CD4-positive, alpha-beta T cell treated with Interleukin-6 at 100 ng/mL for 8 hours (primary cell): ENCODE results near the gene ZNRF1.
"Not testable (repeated sequence)": the region's sequence is repeated elsewhere in the genome, so short reads cannot be mapped to it uniquely, and the experiment has no call there.

Experiments used
- DNase-seq: peaks from one replicate; pipeline ENCODE4 v3.0.0-alpha.2; 2020; ENCODE audit warnings: mixed read lengths, low spot score

Gene ZNRF1

GRCh38 chr16:75079346-75079926 is 80.6 kb downstream of the ZNRF1 start:
- DNase-seq, result no peak

DNA sequence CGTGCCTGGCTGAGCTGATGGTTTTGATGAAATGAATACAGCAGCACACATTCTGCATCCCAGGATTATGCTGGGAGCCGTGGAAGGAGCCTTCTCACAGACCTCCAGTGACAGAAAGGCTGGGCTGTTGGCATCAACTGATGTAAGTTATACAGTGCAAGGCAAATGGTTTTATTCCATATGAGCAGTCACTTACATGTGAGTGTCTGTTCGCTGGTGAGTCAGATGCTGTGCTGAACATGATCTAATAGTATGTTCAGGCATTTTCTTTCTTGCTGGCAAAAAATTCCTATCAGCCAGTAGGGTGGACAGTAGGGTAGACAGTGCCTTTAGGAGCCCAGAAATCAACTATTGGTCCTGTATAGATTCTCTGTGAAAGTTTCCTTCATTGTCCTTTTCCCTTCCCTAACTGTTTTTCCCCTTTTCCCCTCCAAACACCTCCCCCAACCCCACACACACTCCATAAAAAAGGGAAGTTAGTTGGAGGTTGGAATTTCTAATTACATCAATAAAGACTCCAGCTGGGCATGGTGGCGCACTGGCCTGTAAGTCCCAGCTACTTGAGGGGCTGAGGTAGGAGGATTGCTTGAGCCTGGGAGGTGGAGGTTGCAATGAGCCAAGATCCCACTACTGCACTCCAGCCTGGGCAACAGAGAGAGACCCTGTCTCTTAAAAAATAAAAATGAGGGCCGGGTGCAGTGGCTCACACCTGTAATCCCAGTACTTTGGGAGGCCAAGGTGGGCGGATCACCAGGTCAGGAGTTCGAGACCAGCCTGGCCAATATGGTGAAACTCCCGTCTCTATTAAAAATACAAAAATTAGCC is 81.6 kb downstream of the ZNRF1 start:
- no peak for DNase-seq

- no peak for DNase-seq
Observed at GRCh38 chr16:75081179-75081859, 82.5 kb downstream of the ZNRF1 start.

DNA sequence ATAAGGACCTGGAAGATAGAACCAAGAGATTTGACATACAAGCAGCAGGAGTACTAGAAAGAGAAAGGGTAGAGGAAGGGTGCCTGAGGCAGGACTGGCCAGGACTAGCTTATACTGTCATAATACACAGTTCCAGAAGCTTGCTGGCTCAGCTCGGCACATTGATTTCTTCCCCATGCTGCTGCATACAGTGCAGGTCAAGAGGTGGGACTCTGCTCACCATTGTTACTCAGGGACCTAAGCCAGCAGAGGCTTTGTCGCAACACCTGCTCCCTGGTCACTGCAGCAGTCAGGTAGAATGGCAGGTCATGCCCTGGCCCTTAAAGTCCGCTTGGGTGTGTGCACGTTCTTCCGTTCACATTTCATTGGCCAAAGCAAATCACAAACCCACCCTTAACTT is 85.0 kb downstream of the ZNRF1 start:
- no peak for DNase-seq

GRCh38 chr16:75085556-75085955 is 86.7 kb downstream of the ZNRF1 start:
- no peak for DNase-seq

DNA sequence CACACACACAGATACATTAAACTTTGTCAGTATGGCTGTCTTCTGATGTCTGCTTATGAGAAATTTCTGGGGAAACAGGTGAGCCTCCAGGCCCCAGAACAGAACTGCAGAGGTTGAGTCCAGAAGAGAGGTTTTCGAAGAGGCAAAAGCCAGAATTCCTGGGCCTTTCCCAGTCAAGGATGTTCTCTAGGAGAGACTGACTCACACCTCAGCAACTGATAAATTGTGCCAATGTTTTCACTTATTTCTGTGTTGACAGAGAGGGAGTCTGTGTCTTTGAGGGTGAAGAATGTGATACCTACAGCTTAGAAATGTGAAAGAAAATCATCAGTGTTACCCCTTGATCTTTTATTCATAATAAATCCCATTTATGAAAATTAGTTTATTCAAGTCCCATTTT is 87.5 kb downstream of the ZNRF1 start:
- DNase-seq, result no peak

- no peak for DNase-seq
Observed at GRCh38 chr16:75086688-75087374, 88.0 kb downstream of the ZNRF1 start.

- DNase-seq, result no peak
Observed at GRCh38 chr16:75087375-75087979, 88.7 kb downstream of the ZNRF1 start.

DNA sequence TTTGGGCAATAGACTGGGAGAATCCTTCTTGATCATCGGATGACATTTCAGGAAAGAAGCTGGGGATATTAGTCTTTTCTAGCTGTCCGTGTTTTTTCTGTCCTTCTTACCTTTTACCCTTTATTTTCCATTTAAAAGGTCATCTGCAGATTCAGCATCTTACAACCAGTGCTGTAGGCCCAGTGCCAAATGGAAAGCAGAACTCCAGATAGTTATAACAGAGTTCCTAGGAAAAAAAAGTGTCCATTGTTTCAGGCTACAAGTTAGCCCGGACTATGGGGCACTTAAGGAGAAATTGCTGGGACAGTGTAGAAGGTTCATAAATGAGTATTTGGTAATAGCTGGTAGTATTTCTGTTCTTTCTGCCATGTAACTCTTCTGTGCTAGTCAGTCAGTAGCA is 89.4 kb downstream of the ZNRF1 start:
- DNase-seq, result no peak

DNA sequence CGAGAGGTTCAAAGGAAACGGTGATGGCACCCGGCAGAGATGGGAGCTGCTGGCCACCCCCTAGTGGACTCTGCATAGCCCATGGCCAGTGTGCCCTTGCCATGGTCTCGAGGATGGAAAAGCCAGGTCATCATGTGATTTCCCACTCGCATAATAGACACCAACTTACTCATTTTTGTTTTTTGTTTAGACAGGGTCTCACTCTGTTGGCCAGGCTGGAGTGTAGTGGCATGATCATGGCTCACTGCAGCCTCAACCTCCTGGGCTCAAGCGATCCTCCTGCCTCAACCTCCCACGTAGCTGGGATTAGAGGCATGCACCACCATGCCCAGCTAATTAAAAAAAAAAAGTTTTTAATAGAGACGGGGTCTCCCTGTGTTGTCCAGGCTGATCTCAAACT is 90.1 kb downstream of the ZNRF1 start:
- DNase-seq, result no peak

GRCh38 chr16:75089486-75090202 is 90.8 kb downstream of the ZNRF1 start:
- DNase-seq, result no peak

DNA sequence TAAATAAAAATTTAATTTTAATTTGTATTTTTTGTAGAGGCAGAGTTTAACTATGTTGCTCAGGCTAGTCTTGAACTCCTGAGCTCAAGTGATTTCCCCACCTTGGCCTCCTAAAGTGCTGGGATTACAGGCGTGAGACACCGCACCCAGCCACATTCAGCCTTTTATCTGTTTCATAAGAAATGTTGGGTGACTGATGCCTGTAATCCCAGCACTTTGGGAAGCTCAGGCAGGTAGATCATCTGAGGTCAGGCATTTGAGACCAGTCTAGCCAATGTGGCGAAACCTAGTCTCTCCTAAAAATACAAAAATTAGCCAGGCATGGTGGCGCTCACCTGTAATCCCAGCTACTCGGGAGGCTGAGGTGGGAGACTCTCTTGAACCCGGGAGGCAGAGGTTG is 92.1 kb downstream of the ZNRF1 start:
- DNase-seq, result not testable (repeated sequence)

GRCh38 chr16:75091619-75092018 is 92.8 kb downstream of the ZNRF1 start:
- DNase-seq, result not testable (repeated sequence)

GRCh38 chr16:75092777-75093176 is 94.0 kb downstream of the ZNRF1 start:
- DNase-seq, result no peak

DNA sequence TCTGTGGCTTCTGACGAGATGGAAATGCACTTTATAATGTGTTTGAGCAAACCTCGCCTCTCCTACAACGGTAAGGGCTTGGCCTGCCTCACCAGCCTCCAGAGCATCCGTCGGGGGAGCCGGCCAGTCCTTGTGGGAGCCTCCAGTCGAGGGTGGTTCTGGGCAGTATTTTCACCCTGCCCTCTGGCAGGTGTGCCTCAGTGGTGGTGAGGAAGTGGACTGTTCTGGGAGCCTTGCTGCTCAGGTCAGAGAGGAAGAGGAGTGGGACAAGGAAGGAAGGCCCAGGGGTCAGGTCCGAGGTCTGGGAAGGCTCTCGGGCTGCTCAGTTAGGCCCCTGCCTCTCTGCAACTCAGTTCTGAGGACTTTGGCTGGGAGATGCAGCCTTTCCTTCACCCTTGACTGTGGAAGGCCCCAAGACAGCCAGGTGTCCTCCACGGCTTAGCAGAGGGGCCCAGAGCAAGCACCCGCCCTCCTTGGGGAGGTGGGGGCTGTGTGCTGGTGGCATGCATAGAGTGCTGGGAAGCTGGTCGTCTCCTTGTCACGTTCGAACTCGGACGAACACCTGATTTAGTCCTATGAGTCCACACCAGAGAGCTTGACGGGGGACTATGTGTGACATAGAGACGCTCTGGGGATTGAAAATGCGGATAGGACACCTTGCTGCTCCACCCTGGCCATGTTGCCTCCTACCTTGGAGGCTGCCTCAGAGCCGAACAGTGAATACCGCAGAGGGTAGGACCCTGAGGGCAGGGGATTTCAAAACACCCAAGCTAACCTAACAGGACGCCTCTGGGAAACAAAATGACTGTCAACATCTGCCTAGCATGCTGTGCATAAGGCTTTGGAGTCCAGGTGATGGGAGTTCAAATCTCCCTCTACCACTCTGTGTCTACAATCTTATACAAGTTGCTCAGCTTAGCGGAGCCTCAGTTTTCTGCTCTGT is 95.0 kb downstream of the ZNRF1 start:
- DNase-seq, result no peak

- no peak for DNase-seq
Observed at GRCh38 chr16:75095204-75095621, 96.4 kb downstream of the ZNRF1 start.

GRCh38 chr16:75096656-75097055 is 97.8 kb downstream of the ZNRF1 start:
- DNase-seq, result no peak

DNA sequence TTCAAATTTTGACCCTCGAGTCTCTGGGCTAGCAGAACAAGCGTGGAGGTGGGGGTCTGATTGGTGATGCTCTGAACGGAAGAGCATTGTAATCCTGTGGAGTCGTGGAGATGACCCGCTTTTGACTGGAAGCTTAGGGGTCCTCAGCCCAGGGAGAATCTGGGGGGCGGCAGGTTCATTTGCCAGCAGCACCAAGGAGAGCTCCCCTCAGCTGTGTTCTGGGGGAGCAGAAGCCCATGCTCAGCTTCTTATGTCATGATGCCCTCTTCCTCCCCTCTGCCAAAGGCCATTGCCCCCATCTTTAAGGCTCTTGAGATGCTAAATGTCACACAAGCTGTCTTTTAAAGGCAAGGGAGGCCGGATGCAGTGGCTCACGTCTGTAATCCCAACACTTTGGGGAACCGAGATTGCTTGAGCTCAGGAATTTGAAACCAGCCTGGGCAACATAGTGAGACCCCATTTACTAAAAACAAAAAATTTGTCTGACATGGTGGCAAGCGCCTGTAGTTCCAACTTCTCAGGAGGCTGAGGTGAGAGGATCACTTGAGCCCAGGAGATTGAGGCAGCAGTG is 98.5 kb downstream of the ZNRF1 start:
- DNase-seq, result no peak

DNA sequence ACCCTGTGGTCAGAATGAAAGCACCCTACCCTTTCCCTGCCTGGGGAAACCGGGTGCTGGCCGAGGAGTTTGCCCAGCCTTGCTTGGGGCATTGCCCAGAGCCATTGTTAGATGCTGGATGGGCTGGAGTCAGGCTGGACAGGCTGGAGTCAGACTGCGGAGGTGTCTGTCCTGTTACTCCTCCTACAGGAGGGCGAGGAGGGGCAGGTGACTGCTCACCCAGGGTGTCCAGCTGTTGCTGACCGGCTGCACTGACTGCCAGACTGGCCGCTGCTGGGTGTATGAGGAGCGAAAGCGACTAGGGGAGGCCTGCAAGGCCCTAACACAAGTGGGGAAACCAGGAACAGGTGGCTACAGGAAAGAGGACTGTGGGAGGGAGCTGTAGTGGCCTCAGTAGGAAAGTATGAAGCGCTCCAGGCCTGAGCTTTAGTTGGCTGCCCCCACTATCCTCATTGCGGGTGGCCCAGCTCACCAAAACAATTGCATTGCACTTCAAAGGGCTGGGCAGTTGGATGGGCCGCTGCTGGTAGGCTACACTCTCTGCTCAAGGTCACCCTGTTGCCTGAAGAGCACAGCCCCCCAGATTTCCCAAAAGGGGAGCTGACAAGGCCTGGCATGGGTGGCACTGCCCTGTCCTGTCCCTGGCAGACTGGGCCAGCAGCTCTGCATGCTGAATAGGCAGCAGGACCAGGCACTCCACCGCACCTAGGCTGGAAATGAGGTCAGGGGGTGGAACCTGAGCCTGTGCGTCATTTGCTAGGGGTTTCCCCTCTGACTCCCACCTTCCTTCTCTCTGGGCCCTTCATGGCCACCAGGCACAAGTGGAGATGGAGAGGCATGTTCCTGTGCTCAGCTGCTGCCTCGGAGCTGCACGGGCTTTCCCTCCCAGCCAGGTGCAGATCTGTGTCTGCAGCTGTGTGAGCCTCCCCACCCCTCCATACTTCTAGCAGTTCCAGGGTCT is 99.4 kb downstream of the ZNRF1 start:
- peak; percentile 67 for DNase-seq
